Glutamatergic neuron (in vitro differentiated cells): ENCODE results near the gene TMEM243. TPM values are rescaled to one million over a fixed set of nuclear protein-coding genes. Genes with fewer than 3 reads are reported as not detected.

ENCODE experiments used
- DNase-seq: peaks from one replicate; pipeline ENCODE4 v3.0.0; 2022
- H3K27ac Mint-ChIP-seq: one replicate; pipeline ENCODE4 v1.8.0; 2020; ENCODE audit warnings: mild to moderate bottlenecking, mixed read lengths, inconsistent platforms; ENCODE audit not compliant: unreplicated experiment
- H3K27me3 Mint-ChIP-seq: one replicate; pipeline ENCODE4 v1.8.0; 2020; ENCODE audit warnings: mild to moderate bottlenecking, moderate library complexity, mixed read lengths, inconsistent platforms; ENCODE audit not compliant: unreplicated experiment
- H3K36me3 Mint-ChIP-seq: one replicate; pipeline ENCODE4 v1.8.0; 2020; ENCODE audit warnings: mild to moderate bottlenecking, mixed read lengths, inconsistent platforms; ENCODE audit not compliant: unreplicated experiment
- H3K4me1 Mint-ChIP-seq: one replicate; pipeline ENCODE4 v1.8.0; 2020; ENCODE audit warnings: mild to moderate bottlenecking, low read depth, mixed read lengths, inconsistent platforms; ENCODE audit not compliant: unreplicated experiment
- H3K4me3 Mint-ChIP-seq: one replicate; pipeline ENCODE4 v1.8.0; 2020; ENCODE audit warnings: mild to moderate bottlenecking, mixed read lengths, inconsistent platforms; ENCODE audit not compliant: unreplicated experiment
- H3K9me3 Mint-ChIP-seq: one replicate; pipeline ENCODE4 v1.8.0; 2020; ENCODE audit warnings: mild to moderate bottlenecking, moderate library complexity, mixed read lengths, inconsistent platforms; ENCODE audit not compliant: unreplicated experiment
- total RNA-seq: library from RNA; stranded (reverse); fragmentation: NEBNext Ultra II Directional; extraction: Animal tissue kit (Norgen Biotek cat#: 25700); gene quantifications from one replicate; pipeline ENCODE4 v1.2.1, GENCODE V29; 2021; ENCODE audit not compliant: unreplicated experiment
- TF ChIP-seq, protein P1 (sequence below): fragments of 200-600 bp; sonication (generic); IDR thresholded peaks from one replicate; pipeline ENCODE4 v1.5.0; 2021; ENCODE audit not compliant: partially characterized antibody, unreplicated experiment

Gene TMEM243
- total RNA-seq, 1 donor from 2014 or later: 4.3 TPM

DNA sequence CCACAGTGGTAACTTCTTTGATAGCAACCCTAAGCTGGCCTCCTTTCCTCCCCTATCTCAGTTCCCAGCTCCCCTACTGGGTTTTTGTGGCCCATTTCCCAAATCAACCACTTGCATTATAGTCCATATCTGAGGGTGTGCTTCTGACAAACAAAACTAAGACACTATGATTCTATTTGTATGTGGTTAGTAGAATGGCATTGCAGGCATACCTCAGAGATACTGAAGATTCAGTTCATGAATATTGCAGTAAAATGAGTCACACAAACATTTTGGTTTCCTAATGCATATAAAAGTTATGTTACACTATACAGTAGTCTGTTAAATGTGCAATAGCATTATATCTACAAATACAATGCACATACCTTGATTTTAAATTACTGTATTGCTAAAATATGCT lies 15.4 kb upstream of the TMEM243 start:
- no peaks in the 10 kb centered on the region for H3K4me1 Mint-ChIP-seq

DNA sequence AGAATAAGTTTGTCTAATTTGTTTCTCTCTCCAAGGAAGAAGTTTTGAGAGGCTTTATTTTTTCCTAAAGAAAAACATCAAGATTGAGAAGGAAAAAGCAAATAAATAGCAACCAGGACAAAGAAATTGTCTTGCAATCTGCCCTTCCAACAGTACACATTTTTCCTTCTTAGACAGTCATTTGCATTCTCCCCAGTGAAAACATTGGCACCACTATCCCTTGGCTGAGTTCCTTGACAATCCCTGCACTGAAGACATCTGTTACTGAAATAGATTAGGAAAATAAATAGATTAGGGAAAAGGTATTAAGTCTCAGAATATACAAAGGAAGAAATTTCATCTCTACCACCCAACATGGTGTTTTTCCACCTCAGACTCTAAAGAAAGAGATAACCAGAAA lies 12.2 kb upstream of the TMEM243 start:
- TF ChIP-seq, protein P1, sequence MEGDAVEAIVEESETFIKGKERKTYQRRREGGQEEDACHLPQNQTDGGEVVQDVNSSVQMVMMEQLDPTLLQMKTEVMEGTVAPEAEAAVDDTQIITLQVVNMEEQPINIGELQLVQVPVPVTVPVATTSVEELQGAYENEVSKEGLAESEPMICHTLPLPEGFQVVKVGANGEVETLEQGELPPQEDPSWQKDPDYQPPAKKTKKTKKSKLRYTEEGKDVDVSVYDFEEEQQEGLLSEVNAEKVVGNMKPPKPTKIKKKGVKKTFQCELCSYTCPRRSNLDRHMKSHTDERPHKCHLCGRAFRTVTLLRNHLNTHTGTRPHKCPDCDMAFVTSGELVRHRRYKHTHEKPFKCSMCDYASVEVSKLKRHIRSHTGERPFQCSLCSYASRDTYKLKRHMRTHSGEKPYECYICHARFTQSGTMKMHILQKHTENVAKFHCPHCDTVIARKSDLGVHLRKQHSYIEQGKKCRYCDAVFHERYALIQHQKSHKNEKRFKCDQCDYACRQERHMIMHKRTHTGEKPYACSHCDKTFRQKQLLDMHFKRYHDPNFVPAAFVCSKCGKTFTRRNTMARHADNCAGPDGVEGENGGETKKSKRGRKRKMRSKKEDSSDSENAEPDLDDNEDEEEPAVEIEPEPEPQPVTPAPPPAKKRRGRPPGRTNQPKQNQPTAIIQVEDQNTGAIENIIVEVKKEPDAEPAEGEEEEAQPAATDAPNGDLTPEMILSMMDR: no peak
- DNase-seq: no peak
- Mint-ChIP-seq H3K4me1 (no peaks in the 10 kb centered on the region), H3K9me3 (peaks cover 2% of the 10 kb centered on the region), H3K27me3 (peaks cover 2% of the 10 kb centered on the region), H3K36me3 (no peaks in the 10 kb centered on the region), H3K4me3 (no peak overlapping the region), H3K27ac (no peak overlapping the region)

More for the DNA sequence above, 15.4 kb upstream of the TMEM243 start:
- TF ChIP-seq, protein P1: no peak
- no peak overlapping the region for H3K27ac Mint-ChIP-seq
- no peaks in the 10 kb centered on the region for H3K36me3 Mint-ChIP-seq
- H3K4me3 Mint-ChIP-seq: no peak overlapping the region
- no peaks in the 10 kb centered on the region for H3K9me3 Mint-ChIP-seq
- DNase-seq: no peak
- peaks cover 2% of the 10 kb centered on the region for H3K27me3 Mint-ChIP-seq

DNA sequence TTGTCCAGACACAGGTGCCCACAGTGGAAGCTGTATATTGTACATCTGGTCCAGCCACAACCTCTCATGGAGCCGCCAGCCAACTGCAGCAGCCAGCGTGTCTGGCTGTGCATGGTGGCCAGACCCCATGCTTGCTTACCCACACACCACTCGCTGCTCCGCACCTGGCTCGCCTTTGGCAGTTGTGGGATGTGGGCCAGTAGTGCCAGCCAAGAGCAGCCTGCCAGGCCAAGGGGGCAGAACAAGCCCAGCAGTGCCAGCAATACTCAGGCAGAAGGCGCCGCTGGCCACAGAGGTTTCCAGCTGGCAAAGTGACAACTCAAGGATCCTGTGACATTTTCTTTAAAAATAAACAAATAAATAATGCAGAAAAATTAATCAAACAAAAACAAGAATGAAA lies 11.7 kb upstream of the TMEM243 start:
- H3K4me3 Mint-ChIP-seq: no peak overlapping the region
- H3K9me3 Mint-ChIP-seq: peaks cover 3% of the 10 kb centered on the region
- no peaks in the 10 kb centered on the region for H3K4me1 Mint-ChIP-seq
- H3K27ac Mint-ChIP-seq: no peak overlapping the region
- peaks cover 2% of the 10 kb centered on the region for H3K27me3 Mint-ChIP-seq
- no peaks in the 10 kb centered on the region for H3K36me3 Mint-ChIP-seq
- DNase-seq: no peak
- TF ChIP-seq, protein P1: no peak

DNA sequence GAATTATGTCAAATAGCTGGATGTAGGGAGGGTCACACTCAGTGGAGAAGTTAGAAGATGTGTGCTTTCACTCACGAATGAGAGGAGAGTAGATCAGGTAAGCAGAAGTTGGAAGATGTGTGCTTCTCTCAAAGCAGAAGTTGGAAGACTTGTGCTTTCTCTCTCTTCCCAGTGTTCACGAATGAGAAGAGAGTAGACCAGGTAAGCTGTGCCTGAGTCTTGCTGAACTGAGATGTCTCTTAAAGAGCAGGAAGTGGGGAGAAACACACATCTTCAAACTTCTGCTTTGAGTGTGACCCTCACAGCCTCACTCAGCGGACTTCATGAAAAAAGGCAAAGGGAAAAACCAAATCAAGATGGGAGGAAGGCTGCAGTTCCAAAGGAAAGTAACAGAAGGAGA lies 7.0 kb upstream of the TMEM243 start:
- Mint-ChIP-seq H3K4me1 (no peaks in the 10 kb centered on the region), H3K9me3 (peaks cover 4% of the 10 kb centered on the region), H3K27me3 (no peaks in the 10 kb centered on the region), H3K4me3 (peak overlapping the region; percentile 4), H3K27ac (no peak overlapping the region), H3K36me3 (no peaks in the 10 kb centered on the region)
- TF ChIP-seq, protein P1: no peak
- DNase-seq: no peak

DNA sequence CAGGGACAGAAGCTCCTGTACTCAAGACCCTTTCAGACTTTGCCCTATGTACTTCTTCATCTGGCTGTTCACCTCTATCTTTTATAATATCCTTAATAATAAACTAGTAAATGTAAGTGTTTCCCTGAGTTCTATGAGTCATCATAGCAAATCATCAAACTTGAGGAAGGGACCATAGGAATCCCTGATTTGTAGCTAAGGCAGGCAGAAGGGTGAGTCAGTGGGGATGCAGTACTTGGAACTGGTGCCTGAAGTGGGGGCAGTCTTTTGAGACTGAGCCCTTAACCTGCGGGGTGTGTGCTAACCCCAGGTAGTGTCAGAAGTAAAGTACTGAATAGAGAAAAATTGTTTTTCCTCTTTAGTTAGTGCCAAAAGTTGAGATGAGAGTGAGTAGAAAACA lies 6.2 kb upstream of the TMEM243 start:
- Mint-ChIP-seq H3K36me3 (no peaks in the 10 kb centered on the region), H3K4me3 (no peak overlapping the region), H3K27me3 (peaks cover 3% of the 10 kb centered on the region), H3K9me3 (peaks cover 4% of the 10 kb centered on the region), H3K27ac (no peak overlapping the region), H3K4me1 (no peaks in the 10 kb centered on the region)
- TF ChIP-seq, protein P1: no peak
- DNase-seq: no peak
